Tibial nerve (tissue), 4 donors: ENCODE results near the gene THBS1. TPM values are rescaled to one million over a fixed set of nuclear protein-coding genes. Genes with fewer than 3 reads are reported as not detected.

Experiments
- DNase-seq, 2 donors: peaks; one replicate each; pipeline ENCODE4 v3.0.0-alpha.2; 2019; ENCODE audit warnings: low spot score in 2 of 2
- H3K27ac ChIP-seq, 4 donors: fragments of 200-600 bp; sonication (generic) in 3 of 4; one replicate each; pipeline ENCODE4 v1.5.1; 2017 to 2019; ENCODE audit warnings: mild to moderate bottlenecking in 1 of 4
- H3K27me3 ChIP-seq, 2 donors: fragments of 200-600 bp; sonication (generic) in 1 of 2; one replicate each; pipeline versions ENCODE4 v1.5.1 to v1.6.0; 2017 to 2019
- H3K36me3 ChIP-seq, 3 donors: fragments of 200-600 bp; sonication (generic); one replicate each; pipeline ENCODE4 v1.5.1; 2018 to 2019
- H3K4me1 ChIP-seq, 4 donors: fragments of 200-600 bp; sonication (generic) in 3 of 4; one replicate each; pipeline ENCODE4 v1.5.1; 2017 to 2019
- H3K4me3 ChIP-seq, 4 donors: fragments of 200-600 bp; sonication (generic) in 3 of 4; one replicate each; pipeline ENCODE4 v1.5.1; 2017 to 2019; ENCODE audit warnings: mild to moderate bottlenecking in 1 of 4, moderate library complexity in 1 of 4
- H3K9me3 ChIP-seq, 4 donors: fragments of 200-600 bp; sonication (generic) in 3 of 4; one replicate each; pipeline ENCODE4 v1.5.1; 2017 to 2019
- CTCF ChIP-seq, 5 experiments: fragments of 200-600 bp in 3 of 5; fragments of 450-650 bp in 2 of 5; sonication (generic) in 3 of 5; IDR thresholded peaks; one replicate each; pipeline ENCODE4 v1.5.1; 2016 to 2019; ENCODE audit warnings: antibody characterized with exemption in 5 of 5, mild to moderate bottlenecking in 3 of 5, moderate library complexity in 2 of 5
- EP300 ChIP-seq, 2 donors: sonication (generic); formaldehyde crosslinking; IDR thresholded peaks; one replicate each; pipeline ENCODE4 v1.6.1; 2017; ENCODE audit warnings: antibody characterized with exemption in 2 of 2, mild to moderate bottlenecking in 1 of 2
- POLR2A ChIP-seq, 2 donors: fragments of 450-650 bp; IDR thresholded peaks; one replicate each; pipeline ENCODE4 v1.6.1; 2017; ENCODE audit warnings: antibody characterized with exemption in 2 of 2, mild to moderate bottlenecking in 2 of 2, moderate library complexity in 2 of 2
- WGBS, 2 donors: methylation state at CpG; one replicate each; pipeline ENCODE4 v1.1.5; 2018; 5-methylcytosine and 5-hydroxymethylcytosine counted together
- total RNA-seq, 4 donors: library from RNA; depleted of rRNA; stranded (reverse); fragments of >200 nt; gene quantifications; one replicate each; pipeline ENCODE4 v1.1.0, GENCODE V29; 2016

THBS1 gene
- total RNA-seq, 4 donors from 2014 or later = 1,850 to 2,559 (median 1,931) TPM

DNA sequence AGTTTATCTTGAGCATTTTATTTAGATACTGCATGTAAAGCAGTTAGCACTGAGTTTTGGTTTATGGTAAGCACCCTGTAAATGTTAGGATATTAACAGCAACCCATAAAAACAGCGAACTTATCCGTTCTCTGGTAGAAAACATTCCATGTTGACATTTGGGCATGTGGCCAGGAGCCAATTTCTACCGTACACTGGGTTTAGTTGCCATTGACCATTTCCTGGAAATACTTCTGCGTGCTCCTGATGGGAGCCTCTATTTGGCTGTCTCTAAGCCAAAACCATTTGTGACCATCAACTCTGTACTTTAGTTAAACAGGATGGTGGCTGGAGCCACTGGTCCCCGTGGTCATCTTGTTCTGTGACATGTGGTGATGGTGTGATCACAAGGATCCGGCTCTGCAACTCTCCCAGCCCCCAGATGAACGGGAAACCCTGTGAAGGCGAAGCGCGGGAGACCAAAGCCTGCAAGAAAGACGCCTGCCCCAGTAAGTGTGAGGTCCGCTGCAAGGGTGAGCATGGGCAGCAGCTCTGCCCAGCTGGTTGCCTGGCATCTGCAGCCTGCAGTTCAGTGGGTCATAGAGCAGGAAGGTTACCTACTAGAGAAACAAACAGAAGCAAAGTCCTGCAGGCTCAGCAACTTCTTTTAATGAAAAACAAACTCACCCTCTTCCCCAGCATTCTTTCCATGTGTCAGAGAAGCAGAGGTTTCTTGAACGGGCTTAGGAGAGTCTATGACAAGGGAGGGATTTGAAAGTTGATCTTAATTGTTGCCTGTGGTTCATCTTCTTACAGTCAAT, 7.1 kb downstream of the THBS1 start:
- Histone ChIP-seq H3K36me3 (peaks cover 7 to 100% (median 20%) of the 10 kb centered on the region in 3 donors), H3K4me3 (peak overlapping the region in 1 of 4 donors; percentile 78), H3K9me3 (no peaks in the 10 kb centered on the region), H3K27me3 (no peaks in the 10 kb centered on the region), H3K4me1 (peaks cover 0 to 86% (median 38%) of the 10 kb centered on the region in 4 donors), H3K27ac (peak overlapping the region in 2 of 4 donors; percentile 52 to 95)
- DNase-seq = no peak
- WGBS, 2 donors = 62 to 66% methylated on average over 13 of the region's 13 CpGs
- TF ChIP-seq EP300 (IDR thresholded peaks at IDR 0.05) (no peak), CTCF (IDR thresholded peaks at IDR 0.05) (no peak), POLR2A (IDR thresholded peaks at IDR 0.05) (no peak)

GRCh38 chr15:39588531-39589192, 7.8 kb downstream of the THBS1 start:
- Histone ChIP-seq H3K4me1 (peaks cover 0 to 86% (median 36%) of the 10 kb centered on the region in 4 donors), H3K27ac (peak overlapping the region in 2 of 4 donors; percentile 52 to 95), H3K27me3 (no peaks in the 10 kb centered on the region), H3K4me3 (peak overlapping the region in 1 of 4 donors; percentile 78), H3K9me3 (no peaks in the 10 kb centered on the region), H3K36me3 (peaks cover 7 to 100% (median 20%) of the 10 kb centered on the region in 3 donors)
- 84 to 90% methylated on average over 13 of the region's 13 CpGs for WGBS, 2 donors
- no peak for DNase-seq
- TF ChIP-seq EP300 (IDR thresholded peaks at IDR 0.05) (no peak), CTCF (IDR thresholded peaks at IDR 0.05) (no peak), POLR2A (IDR thresholded peaks at IDR 0.05) (no peak)

DNA sequence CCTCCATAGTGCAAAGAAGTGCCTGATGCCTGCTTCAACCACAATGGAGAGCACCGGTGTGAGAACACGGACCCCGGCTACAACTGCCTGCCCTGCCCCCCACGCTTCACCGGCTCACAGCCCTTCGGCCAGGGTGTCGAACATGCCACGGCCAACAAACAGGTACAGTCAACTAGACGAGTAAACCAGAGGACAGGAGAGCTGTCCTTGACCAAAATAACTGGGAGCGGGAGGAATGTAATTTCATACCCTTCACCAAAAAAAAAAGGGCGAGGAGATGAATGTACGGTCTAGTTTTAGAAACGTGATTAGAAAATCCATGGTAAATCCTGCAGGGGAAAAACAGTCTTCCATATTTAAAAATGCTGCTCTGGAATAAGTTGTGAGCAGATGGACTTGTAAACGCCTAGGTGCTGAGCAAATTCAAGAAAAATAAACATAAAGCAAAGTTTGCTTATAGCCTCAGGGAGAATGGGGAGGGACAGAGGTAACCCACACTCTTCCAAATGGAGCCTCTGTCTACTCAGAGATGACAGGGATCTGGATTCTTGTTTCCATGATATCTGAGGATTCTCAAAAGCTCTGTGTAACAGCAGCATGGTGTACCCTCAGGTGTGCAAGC, 8.4 kb downstream of the THBS1 start:
- no peak for DNase-seq
- WGBS, 2 donors = 86 to 95% methylated on average over 13 to 14 of the region's 14 CpGs
- Histone ChIP-seq H3K27me3 (no peaks in the 10 kb centered on the region), H3K27ac (peak overlapping the region in 2 of 4 donors; percentile 76 to 95), H3K4me1 (peaks cover 0 to 85% (median 35%) of the 10 kb centered on the region in 4 donors), H3K4me3 (peak overlapping the region in 1 of 4 donors; percentile 78), H3K36me3 (peaks cover 7 to 100% (median 20%) of the 10 kb centered on the region in 3 donors), H3K9me3 (no peaks in the 10 kb centered on the region)
- TF ChIP-seq EP300 (IDR thresholded peaks at IDR 0.05) (no peak), CTCF (IDR thresholded peaks at IDR 0.05) (no peak), POLR2A (IDR thresholded peaks at IDR 0.05) (no peak)

- H3K36me3 ChIP-seq = peaks cover 7 to 100% (median 20%) of the 10 kb centered on the region in 3 donors
- peaks cover 0 to 85% (median 33%) of the 10 kb centered on the region in 4 donors for H3K4me1 ChIP-seq
- no peak for DNase-seq
- H3K4me3 ChIP-seq = peak overlapping the region in 1 of 4 donors; percentile 1
- peak overlapping the region in 3 of 4 donors; percentile 4 to 76 (median 58) for H3K27ac ChIP-seq
- H3K27me3 ChIP-seq = no peaks in the 10 kb centered on the region
- TF ChIP-seq POLR2A (IDR thresholded peaks at IDR 0.05) (no peak), EP300 (IDR thresholded peaks at IDR 0.05) (no peak), CTCF (IDR thresholded peaks at IDR 0.05) (no peak)
- H3K9me3 ChIP-seq = no peaks in the 10 kb centered on the region
- 83 to 84% methylated on average over 9 to 13 of the region's 13 CpGs for WGBS, 2 donors
These were observed 9.2 kb downstream of the THBS1 start for GRCh38 chr15:39589815-39590644.
